ENCODE measurements around the gene POU6F2. TPM values are rescaled to one million over a fixed set of nuclear protein-coding genes. Genes with fewer than 3 reads are reported as not detected.
"Not testable (repeated sequence)": the region's sequence is repeated elsewhere in the genome, so short reads cannot be mapped to it uniquely, and the experiment has no call there.

The POU6F2 gene
- total RNA-seq, 1 donor from 2014 or later: 7.9 TPM

DNA sequence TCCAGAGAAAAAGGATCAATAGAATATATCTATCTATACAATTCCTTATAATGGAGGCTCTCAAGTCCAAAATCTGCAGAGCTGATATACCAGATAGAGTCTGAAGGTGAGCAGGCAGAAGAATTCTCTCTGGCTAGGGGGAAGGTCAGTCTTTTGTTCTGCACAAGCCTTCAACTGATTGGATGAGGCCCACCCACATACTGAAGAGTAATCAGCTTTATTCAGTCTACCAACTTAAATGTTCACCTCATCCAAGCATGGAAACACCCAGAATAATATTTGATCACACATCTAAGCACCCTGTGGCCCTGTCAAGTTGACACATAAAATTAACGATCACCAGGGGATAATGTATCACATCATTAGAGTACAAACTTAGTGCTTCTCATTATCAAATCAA, 394.7 kb downstream of the POU6F2 start:
- TF ChIP-seq, protein P1, sequence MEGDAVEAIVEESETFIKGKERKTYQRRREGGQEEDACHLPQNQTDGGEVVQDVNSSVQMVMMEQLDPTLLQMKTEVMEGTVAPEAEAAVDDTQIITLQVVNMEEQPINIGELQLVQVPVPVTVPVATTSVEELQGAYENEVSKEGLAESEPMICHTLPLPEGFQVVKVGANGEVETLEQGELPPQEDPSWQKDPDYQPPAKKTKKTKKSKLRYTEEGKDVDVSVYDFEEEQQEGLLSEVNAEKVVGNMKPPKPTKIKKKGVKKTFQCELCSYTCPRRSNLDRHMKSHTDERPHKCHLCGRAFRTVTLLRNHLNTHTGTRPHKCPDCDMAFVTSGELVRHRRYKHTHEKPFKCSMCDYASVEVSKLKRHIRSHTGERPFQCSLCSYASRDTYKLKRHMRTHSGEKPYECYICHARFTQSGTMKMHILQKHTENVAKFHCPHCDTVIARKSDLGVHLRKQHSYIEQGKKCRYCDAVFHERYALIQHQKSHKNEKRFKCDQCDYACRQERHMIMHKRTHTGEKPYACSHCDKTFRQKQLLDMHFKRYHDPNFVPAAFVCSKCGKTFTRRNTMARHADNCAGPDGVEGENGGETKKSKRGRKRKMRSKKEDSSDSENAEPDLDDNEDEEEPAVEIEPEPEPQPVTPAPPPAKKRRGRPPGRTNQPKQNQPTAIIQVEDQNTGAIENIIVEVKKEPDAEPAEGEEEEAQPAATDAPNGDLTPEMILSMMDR (conservative IDR thresholded peaks at IDR 0.05): no peak
- H3K27me3 Mint-ChIP-seq (ENCODE audit: low read depth): no peaks in the 10 kb centered on the region
- no peak overlapping the region for H3K4me3 Mint-ChIP-seq
- H3K9me3 Mint-ChIP-seq: peaks cover 4% of the 10 kb centered on the region
- H3K27ac Mint-ChIP-seq (ENCODE audit: unreplicated experiment): no peak overlapping the region
- no peaks in the 10 kb centered on the region for H3K4me1 Mint-ChIP-seq
- DNase-seq (ENCODE audit: low read depth, low spot score): no peak
- H3K36me3 Mint-ChIP-seq (ENCODE audit: low read depth): peaks cover 3% of the 10 kb centered on the region

DNA sequence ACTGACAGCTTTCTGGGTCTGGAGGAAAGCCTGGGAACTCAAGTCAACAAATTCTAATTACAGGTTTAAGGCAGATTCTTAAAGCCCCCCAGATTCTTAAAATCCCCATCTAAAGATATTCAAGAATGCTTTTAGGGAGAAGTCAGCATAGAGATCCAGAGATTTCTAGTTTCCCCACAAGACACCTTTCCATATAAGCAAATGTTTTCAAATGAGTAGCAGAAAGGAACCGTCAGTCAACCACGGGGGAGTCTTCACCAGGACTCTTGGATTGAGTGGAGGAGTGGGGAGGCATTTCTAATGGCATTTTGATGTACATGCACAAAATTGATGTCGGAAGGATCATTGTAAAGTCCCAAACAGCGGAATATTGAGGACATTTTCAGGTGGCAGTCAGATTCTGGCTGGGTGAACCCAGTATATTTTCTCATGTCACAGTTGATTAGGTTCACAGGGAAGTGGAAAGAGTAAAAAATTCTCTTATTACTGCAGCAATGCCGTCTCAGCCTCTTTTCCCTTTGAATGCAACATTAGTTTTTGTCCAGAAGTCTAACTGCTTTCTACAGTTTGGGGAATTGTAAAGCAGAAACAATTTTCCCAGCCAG, 396.8 kb downstream of the POU6F2 start:
- H3K9me3 Mint-ChIP-seq: peaks cover 4% of the 10 kb centered on the region
- DNase-seq (ENCODE audit: low read depth, low spot score): no peak
- H3K27me3 Mint-ChIP-seq (ENCODE audit: low read depth): no peaks in the 10 kb centered on the region
- no peak overlapping the region for H3K27ac Mint-ChIP-seq (ENCODE audit: unreplicated experiment)
- no peaks in the 10 kb centered on the region for H3K4me1 Mint-ChIP-seq
- TF ChIP-seq, protein P1 (conservative IDR thresholded peaks at IDR 0.05): no peak
- H3K4me3 Mint-ChIP-seq: no peak overlapping the region
- peaks cover 3% of the 10 kb centered on the region for H3K36me3 Mint-ChIP-seq (ENCODE audit: low read depth)

DNA sequence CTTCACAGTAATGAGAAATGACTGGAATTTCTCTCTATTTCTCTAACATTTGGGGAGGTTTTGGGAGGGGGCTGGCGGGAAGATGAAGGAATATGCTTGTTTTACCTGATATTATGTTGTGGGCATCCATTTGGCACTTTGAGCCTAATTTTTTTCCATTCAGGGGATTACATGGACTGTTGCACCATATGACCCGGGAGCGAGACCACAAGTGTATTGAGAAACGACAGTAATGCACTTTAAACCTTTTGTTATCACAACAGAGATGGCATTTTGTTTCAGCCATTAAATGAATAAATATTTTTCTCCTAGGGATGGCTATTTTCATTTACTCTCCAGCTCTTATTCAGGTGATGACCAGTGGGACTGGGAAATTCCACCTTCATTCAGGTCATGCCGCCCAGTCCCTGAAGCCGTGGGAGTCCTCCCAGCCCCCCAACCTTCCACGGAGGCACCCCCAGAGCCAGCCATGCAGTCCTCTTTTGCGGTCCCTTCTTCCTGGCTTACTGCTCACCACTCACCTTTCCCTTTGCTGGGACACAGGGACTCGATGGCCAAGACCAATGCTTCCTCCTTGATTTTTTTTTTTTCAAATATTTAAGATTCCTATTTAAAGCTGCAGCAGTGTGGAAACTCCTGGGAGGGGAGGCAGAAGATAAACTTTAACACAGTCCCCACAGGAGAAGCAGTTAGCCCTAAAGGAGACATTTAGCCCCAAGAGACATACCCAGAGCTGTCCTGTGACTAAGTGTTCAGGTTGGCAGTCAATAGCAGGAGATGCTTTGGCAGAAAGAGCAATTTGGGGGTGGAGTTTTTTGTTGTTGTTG, 397.6 kb downstream of the POU6F2 start:
- H3K4me3 Mint-ChIP-seq: no peak overlapping the region
- TF ChIP-seq, protein P1 (conservative IDR thresholded peaks at IDR 0.05): no peak

DNA sequence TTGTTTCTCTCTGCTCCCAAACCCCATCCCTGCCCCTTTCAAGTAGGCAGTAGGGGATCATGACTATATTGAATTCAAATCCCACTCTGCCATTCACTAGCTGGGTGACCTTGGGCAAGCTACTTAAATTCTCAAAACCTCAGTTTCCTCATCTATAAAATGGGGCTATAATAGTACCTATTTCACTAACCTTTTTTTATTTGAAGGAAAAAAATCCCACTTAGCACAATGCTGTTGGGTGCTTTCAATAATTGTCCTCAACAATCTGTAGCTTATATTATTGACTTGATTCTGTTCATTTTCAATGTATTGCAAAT, 398.1 kb downstream of the POU6F2 start:
- TF ChIP-seq, protein P1 (conservative IDR thresholded peaks at IDR 0.05): no peak
- no peaks in the 10 kb centered on the region for H3K4me1 Mint-ChIP-seq
- H3K36me3 Mint-ChIP-seq (ENCODE audit: low read depth): peaks cover under 1% of the 10 kb centered on the region

More for the DNA sequence above, 397.6 kb downstream of the POU6F2 start:
- Mint-ChIP-seq H3K9me3 (peaks cover under 1% of the 10 kb centered on the region), H3K36me3 (ENCODE audit: low read depth) (peaks cover 3% of the 10 kb centered on the region), H3K27ac (ENCODE audit: unreplicated experiment) (no peak overlapping the region), H3K4me1 (no peaks in the 10 kb centered on the region), H3K27me3 (ENCODE audit: low read depth) (no peaks in the 10 kb centered on the region)
- DNase-seq (ENCODE audit: low read depth, low spot score): no peak

DNA sequence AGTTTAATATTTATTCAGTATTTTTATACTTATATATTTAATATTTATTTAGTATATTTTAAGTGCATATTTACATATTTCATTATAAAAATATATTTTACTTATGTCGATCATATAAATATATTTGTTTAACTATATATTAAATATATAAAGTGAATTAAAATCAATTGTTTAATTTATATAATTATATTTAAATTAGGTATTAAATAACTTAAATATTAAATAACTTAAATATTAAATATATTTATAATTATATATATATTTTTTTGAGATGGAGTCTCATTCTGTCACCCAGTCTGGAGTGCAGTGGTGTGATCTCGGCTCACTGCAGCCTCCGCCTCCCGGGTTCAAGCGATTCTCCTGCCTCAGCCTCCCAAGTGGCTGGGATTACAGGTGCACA, 399.2 kb downstream of the POU6F2 start:
- not testable (repeated sequence) for H3K9me3 Mint-ChIP-seq; H3K27me3 Mint-ChIP-seq (ENCODE audit: low read depth); H3K36me3 Mint-ChIP-seq (ENCODE audit: low read depth); H3K27ac Mint-ChIP-seq (ENCODE audit: unreplicated experiment); H3K4me1 Mint-ChIP-seq; H3K4me3 Mint-ChIP-seq; DNase-seq (ENCODE audit: low read depth, low spot score)

More for the DNA sequence above, 398.1 kb downstream of the POU6F2 start:
- H3K9me3 Mint-ChIP-seq: no peaks in the 10 kb centered on the region
- no peak for DNase-seq (ENCODE audit: low read depth, low spot score)
- H3K27ac Mint-ChIP-seq (ENCODE audit: unreplicated experiment): no peak overlapping the region
- no peaks in the 10 kb centered on the region for H3K27me3 Mint-ChIP-seq (ENCODE audit: low read depth)
- H3K4me3 Mint-ChIP-seq: no peak overlapping the region

DNA sequence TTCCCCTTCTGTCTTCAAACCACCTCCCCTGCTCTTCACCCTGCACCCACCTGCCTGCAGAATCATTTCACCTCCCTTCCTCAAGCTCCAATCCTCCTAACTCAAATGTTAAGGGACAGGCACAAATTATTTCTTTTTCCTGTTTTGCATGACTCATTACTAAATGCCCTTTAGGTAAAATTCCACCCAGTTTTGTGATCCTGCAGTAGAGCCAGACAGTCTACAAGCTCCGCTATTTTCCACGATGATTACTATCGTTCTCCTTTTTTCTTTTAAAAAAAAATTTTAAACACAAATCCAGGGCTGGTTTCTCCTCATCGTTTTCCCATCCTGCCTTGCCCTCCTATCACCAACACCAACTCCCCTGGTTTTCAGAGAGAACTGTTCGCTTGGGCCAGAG, 401.7 kb downstream of the POU6F2 start:
- Mint-ChIP-seq H3K36me3 (ENCODE audit: low read depth) (no peaks in the 10 kb centered on the region), H3K4me3 (no peak overlapping the region), H3K27ac (ENCODE audit: unreplicated experiment) (no peak overlapping the region), H3K27me3 (ENCODE audit: low read depth) (no peaks in the 10 kb centered on the region), H3K4me1 (no peaks in the 10 kb centered on the region), H3K9me3 (no peaks in the 10 kb centered on the region)
- no peak for DNase-seq (ENCODE audit: low read depth, low spot score)
- TF ChIP-seq, protein P1 (conservative IDR thresholded peaks at IDR 0.05): no peak
